Measurements from ENCODE around the gene GNPDA1.

- TF ChIP-seq GATA3 (IDR thresholded peaks at IDR 0.05; ENCODE audit: low read depth, low read length) (no peak), GATA2 (IDR thresholded peaks at IDR 0.05; ENCODE audit: low read depth, low read length) (no peak)
Observed at GRCh38 chr5:141995656-141996055, 17.2 kb downstream of the GNPDA1 start.

Data from SH-SY5Y (cell line).